ENCODE measurements around the gene EYS.
"Not testable (repeated sequence)": the region's sequence is repeated elsewhere in the genome, so short reads cannot be mapped to it uniquely, and the experiment has no call there.

EYS gene

GRCh38 chr6:65633501-65633900, 73.5 kb downstream of the EYS start:
- no peak for DNase-seq (ENCODE audit: low read depth)

DNA sequence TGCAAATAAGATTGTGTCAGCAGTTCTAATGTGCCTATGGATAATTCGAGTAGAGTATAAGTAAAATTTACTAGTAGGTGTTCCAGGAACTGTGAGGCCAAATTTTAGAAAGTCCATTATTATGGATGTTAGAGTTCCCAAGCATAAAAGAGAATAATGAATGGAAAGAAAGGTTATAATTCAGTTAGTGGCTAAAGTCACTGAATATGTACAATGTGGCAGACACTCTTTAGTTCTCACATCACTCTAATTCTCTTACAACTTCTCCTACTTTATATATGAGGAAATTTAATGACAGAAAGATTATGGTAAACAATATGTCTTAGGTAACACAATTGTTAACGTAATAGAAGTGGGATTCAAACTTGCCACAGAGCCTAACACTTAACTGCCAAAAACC, 75.3 kb downstream of the EYS start:
- no peak for DNase-seq (ENCODE audit: low read depth)

GRCh38 chr6:65627434-65627999, 79.5 kb downstream of the EYS start:
- DNase-seq (ENCODE audit: low read depth): not testable (repeated sequence)

- no peak for DNase-seq (ENCODE audit: low read depth)
Observed at GRCh38 chr6:65627015-65627414, 80.0 kb downstream of the EYS start.

DNA sequence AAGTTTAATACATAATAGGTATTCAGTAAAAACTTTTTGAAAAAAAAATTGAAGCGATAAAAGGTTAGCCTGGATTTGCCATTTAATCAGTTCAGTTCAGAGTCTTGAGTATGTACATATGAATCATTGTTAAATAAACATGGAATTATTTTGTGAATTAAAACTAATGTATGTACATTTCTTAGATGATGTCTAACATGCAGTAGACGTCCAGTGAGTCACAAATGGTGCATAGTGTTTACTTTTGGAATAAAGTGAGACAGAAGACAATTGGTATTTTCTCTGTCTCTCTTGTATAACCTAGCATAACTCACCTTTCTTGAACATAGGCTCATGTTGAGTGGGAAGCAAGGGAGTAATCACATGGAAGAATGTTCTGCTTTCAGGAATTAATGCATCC, 83.5 kb downstream of the EYS start:
- no peak for DNase-seq (ENCODE audit: low read depth)

- DNase-seq (ENCODE audit: low read depth): no peak
Observed at GRCh38 chr6:65610746-65611145, 96.3 kb downstream of the EYS start.

DNA sequence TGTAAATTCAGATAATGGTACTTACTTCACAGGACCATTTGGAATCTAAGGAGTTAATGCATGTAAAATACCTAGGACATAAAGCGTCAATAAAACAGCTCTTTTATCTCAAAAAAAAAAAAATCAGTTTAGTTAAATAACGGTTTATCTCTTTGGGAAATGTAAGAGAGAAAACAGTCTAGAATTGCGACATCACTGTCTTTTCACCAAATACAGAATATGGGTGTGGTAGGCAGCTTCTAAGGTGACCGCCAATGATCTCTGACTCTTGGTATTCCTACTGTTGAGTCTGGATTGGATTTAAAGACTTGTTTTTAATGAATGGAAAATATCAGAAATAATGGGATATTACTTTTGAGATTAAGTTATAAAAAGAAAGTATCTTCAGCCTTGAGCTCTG, 111.5 kb downstream of the EYS start:
- DNase-seq (ENCODE audit: low read depth): no peak

- DNase-seq (ENCODE audit: low read depth): no peak
Observed at GRCh38 chr6:65570340-65570739, 136.7 kb downstream of the EYS start.

GRCh38 chr6:65569505-65569904, 137.5 kb downstream of the EYS start:
- no peak for DNase-seq (ENCODE audit: low read depth)

DNA sequence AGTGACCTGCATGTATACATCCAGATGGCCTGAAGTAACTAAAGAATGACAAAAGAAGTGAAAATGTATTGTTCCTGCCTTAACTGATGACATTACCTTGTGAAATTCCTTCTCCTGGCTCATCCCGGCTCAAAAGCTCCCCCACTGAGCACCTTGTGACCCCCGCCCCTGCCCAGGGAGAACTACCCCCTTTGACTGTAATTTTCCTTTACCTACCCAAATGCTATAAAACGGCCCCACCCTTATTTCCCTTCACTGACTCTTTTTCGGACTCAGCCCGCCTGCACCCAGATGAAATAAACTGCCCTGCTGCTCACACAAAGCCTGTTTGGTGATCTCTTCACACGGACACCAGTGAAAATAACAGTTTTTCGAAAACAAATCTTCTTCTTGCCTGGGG, 138.0 kb downstream of the EYS start:
- not testable (repeated sequence) for DNase-seq (ENCODE audit: low read depth)

GRCh38 chr6:65566117-65566516, 140.9 kb downstream of the EYS start:
- DNase-seq (ENCODE audit: low read depth): no peak

- DNase-seq (ENCODE audit: low read depth): no peak
Observed at GRCh38 chr6:65558071-65558470, 149.0 kb downstream of the EYS start.

DNA sequence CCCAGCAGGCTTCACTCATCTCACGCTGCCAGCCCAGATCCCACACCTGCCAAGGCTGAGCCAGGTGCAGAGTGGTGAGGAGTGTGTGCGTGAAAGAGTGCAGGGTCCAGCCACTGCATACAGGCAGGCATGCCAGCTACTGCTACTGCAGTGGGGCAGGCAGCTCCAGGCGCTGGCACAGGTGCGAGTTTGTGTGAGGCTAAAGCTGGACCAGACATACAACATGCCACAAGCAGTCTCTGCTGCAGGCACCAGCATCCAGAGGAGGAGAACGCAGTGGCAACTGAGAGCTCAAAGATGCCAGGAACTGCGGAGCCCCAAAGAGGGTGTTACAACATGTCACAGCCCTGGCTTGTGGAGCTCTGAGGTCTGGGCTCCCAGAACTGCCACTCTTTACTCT, 149.8 kb downstream of the EYS start:
- DNase-seq (ENCODE audit: low read depth): no peak

- no peak for DNase-seq (ENCODE audit: low read depth)
Observed at GRCh38 chr6:65546894-65547293, 160.1 kb downstream of the EYS start.

GRCh38 chr6:65545920-65546319, 161.1 kb downstream of the EYS start:
- no peak for DNase-seq (ENCODE audit: low read depth)

- no peak for DNase-seq (ENCODE audit: low read depth)
Observed at GRCh38 chr6:65538644-65539043, 168.4 kb downstream of the EYS start.

- no peak for DNase-seq (ENCODE audit: low read depth)
Observed at GRCh38 chr6:65537600-65537999, 169.4 kb downstream of the EYS start.

GRCh38 chr6:65531533-65531932, 175.5 kb downstream of the EYS start:
- DNase-seq (ENCODE audit: low read depth): no peak

- no peak for DNase-seq (ENCODE audit: low read depth)
Observed at GRCh38 chr6:65524232-65524631, 182.8 kb downstream of the EYS start.

GRCh38 chr6:65505736-65506135, 201.3 kb downstream of the EYS start:
- DNase-seq (ENCODE audit: low read depth): no peak

DNA sequence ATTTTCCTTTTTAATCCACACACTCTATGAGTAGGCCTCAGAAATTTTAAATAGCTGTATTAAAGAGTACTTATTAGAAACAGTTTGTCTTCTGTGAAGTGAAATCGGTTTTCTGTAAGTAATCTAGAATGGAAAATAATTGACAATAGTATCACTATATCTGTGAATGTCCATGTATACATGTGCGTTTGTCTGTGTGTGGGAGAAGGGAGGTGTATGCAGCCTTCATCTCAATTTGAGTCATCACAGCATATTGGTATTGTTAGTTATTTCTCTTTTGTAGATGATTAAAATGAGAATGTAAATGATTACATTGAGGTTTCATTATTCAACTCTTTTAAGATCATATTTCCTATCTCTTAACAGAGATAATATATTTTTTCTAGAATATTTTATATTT, 206.0 kb downstream of the EYS start:
- DNase-seq (ENCODE audit: low read depth): no peak

DNA sequence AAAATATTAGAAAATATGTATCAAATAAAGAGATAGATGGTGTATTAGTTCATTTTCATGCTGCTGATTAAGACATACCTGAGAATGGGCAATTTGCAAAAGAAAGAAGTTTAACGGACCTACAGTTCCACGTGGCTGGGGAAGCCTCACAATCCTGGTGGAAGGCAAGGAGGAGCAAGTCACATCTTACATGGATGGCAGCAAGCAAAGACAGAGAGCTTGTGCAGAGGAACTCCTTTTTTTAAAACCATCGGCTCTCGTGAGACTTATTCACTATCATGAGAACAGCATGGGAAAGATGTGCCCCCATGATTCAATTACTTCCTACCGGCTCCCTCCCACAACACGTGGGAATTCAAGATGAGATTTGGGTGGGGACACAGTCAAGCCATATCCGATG, 223.4 kb downstream of the EYS start:
- not testable (repeated sequence) for DNase-seq (ENCODE audit: low read depth)

GRCh38 chr6:65469650-65470049, 237.4 kb downstream of the EYS start:
- DNase-seq (ENCODE audit: low read depth): no peak

- no peak for DNase-seq (ENCODE audit: low read depth)
Observed at GRCh38 chr6:65468307-65468706, 238.7 kb downstream of the EYS start.

DNA sequence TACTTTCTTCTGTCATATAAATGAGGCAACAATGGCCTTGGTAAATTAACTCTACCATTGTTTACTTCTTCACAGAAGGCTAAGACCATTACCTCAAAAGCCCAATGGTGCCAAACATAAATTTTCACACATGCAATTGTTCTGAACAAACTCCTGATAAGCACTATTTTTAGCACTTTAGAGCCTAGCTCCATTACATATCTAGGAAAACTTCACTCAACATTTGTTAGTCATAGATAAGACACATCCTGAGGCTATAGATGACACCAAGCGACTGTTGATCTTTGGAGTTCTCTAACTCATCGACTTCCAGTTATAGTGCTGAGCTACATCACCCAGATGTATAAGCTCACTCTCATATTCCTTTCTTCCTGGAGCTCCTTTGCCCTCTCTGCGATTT, 245.9 kb downstream of the EYS start:
- no peak for DNase-seq (ENCODE audit: low read depth)
